Nephron (organoid): ENCODE results near the gene BTD.

Experiments used
- H3K27ac Mint-ChIP-seq, 3 experiments: 2 replicates each; pipeline ENCODE4 v1.8.0; 2020; ENCODE audit warnings: mixed read lengths in 3 of 3, mild to moderate bottlenecking in 2 of 3, moderate library complexity in 1 of 3
- H3K27me3 Mint-ChIP-seq: 2 replicates; pipeline ENCODE4 v1.8.0; 2021; ENCODE audit warnings: low read depth, mild to moderate bottlenecking, moderate library complexity, mixed read lengths
- H3K36me3 Mint-ChIP-seq: 2 replicates; pipeline ENCODE4 v1.8.0; 2020; ENCODE audit warnings: low read depth, mixed read lengths
- H3K4me1 Mint-ChIP-seq: 2 replicates; pipeline ENCODE4 v1.8.0; 2020; ENCODE audit warnings: mixed read lengths
- H3K4me3 Mint-ChIP-seq, 3 experiments: 2 replicates each; pipeline ENCODE4 v1.8.0; 2020; ENCODE audit warnings: mild to moderate bottlenecking in 3 of 3, mixed read lengths in 3 of 3, moderate library complexity in 2 of 3
- H3K9me3 Mint-ChIP-seq: 2 replicates; pipeline ENCODE4 v1.8.0; 2020; ENCODE audit warnings: mixed read lengths
- CTCF ChIP-seq, 3 experiments: fragments of 200-600 bp; sonication (generic); IDR thresholded peaks; one replicate each; pipeline ENCODE4 v1.5.0; 2021; ENCODE audit warnings: antibody characterized with exemption in 3 of 3; ENCODE audit not compliant: unreplicated experiment in 3 of 3

BTD gene

DNA sequence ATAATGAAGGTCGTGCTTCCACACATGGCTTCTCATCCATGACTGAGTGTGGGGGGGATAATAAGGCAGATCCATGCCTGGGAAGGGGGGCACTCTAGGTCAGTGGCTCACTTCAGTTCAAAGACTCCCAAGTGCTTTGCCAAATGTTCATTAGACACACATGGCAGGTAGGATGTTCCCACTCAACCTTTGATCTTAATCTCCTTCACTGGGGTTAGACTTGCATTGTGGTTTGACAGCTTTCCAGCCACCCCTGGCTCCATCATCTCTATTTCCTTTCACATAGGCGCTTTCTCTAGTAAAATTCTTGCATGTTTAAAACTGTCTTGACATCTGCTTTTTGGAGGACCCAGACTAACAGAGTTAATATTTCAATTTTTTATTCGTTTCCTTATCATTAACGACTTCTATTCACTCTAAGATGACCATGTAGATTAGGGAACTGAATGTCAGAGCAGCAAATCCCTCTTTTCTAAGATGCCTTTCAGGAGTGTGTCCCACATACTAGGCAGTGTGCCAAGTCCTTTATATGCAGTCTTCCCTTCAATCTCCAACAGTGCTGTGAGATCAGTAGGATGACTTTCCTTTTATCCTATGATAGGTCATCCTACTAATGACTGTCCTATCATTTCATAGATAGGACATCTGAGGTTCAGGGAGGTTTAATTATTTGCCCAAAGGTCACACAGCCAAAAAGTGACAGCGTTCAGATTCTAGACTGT, 57.9 kb downstream of the BTD start:
- TF ChIP-seq CTCF (IDR thresholded peaks at IDR 0.05; ENCODE audit: unreplicated experiment in 3 of 3), result no peak

GRCh38 chr3:15660055-15660935, 58.8 kb downstream of the BTD start:
- Mint-ChIP-seq H3K36me3 (peaks cover 5% of the 10 kb centered on the region), H3K27me3 (no peaks in the 10 kb centered on the region), H3K4me3 (no peak overlapping the region), H3K27ac (peak overlapping the region in 2 of 3 experiments; percentile 1 to 20), H3K9me3 (peaks cover 15% of the 10 kb centered on the region), H3K4me1 (peaks cover 28% of the 10 kb centered on the region)
- TF ChIP-seq CTCF (IDR thresholded peaks at IDR 0.05; ENCODE audit: unreplicated experiment in 3 of 3), result no peak

More for the DNA sequence above, 57.9 kb downstream of the BTD start:
- peaks cover 15% of the 10 kb centered on the region for H3K9me3 Mint-ChIP-seq
- H3K27me3 Mint-ChIP-seq, result no peaks in the 10 kb centered on the region
- no peak overlapping the region for H3K27ac Mint-ChIP-seq
- peaks cover 28% of the 10 kb centered on the region for H3K4me1 Mint-ChIP-seq
- H3K36me3 Mint-ChIP-seq, result no peaks in the 10 kb centered on the region
- H3K4me3 Mint-ChIP-seq, result no peak overlapping the region

DNA sequence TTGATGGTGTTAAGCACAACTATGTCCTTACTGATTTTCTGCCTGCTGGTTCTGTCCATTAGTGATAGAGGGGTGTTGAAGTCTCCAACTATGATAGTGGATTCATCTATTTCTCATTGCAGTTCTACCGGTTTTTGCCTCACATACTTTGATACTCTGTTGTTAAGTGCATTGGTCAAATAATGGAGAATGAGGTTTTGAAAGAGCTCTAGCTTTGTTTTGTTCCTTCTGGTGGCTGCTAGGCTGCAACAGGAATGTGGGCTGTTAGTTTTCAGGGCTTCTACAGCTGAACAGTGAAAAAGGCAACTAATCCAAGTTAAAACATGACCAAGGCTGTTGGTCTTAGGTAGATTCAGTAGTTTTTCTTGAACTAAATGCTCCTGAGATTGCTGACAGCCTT, 62.6 kb downstream of the BTD start:
- no peak for TF ChIP-seq CTCF (IDR thresholded peaks at IDR 0.05; ENCODE audit: unreplicated experiment in 3 of 3)
- no peaks in the 10 kb centered on the region for H3K27me3 Mint-ChIP-seq
- H3K9me3 Mint-ChIP-seq, result peaks cover 6% of the 10 kb centered on the region
- H3K27ac Mint-ChIP-seq, result no peak overlapping the region
- no peak overlapping the region for H3K4me3 Mint-ChIP-seq
- peaks cover 25% of the 10 kb centered on the region for H3K4me1 Mint-ChIP-seq
- H3K36me3 Mint-ChIP-seq, result peaks cover 22% of the 10 kb centered on the region

DNA sequence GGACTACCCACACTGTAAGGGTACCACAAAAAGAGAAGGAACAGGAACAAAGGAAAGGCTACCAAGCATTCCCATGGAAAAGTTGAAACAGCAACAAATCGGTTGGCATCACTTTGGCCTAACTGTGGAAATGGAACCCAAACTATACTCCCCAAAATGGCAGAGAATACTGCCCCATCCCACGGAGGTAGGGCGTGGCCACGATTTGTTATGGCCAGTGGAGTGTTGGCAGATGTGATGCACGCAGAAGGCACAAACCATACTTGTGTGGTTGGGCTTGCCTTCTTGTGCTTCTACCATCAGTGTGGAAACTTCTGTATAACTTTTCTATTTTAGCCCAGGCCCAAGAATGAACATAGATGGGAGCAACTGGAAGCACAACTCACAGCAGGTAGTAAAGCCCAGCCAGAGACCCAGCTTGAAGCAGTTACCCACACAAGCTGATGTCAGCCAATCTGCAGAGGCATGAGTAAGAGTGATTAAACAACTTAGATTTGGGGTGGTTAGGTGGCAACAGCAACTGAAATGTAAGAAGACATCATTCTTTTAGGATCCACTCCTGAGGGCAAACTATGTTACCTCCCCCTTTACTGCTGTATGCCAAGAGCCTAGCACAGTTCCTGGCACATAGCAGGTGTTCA, 64.1 kb downstream of the BTD start:
- no peak overlapping the region for H3K27ac Mint-ChIP-seq
- TF ChIP-seq CTCF (IDR thresholded peaks at IDR 0.05; ENCODE audit: unreplicated experiment in 3 of 3), result no peak
- H3K36me3 Mint-ChIP-seq, result peaks cover 30% of the 10 kb centered on the region
- H3K4me3 Mint-ChIP-seq, result no peak overlapping the region
- H3K9me3 Mint-ChIP-seq, result peaks cover 6% of the 10 kb centered on the region
- peaks cover 14% of the 10 kb centered on the region for H3K4me1 Mint-ChIP-seq
- H3K27me3 Mint-ChIP-seq, result no peaks in the 10 kb centered on the region

DNA sequence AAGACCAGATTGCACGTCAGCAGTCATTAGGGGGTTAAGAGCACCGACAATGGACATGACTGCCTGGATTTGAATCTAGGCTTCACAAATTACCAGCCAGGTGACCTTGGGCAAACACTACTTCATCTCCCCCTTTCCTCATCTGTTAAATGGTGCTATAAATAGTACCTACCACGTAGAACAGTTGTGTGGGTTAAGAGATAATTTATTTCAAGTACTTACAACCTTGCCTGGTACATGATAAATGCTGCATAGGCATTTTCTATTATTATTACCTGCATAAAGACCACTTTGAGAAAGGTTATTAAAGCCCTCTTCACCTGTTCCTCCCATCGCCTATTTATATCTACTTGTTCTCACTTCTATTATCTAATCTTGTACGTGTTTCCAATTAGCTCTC, 64.7 kb downstream of the BTD start:
- no peak for TF ChIP-seq CTCF (IDR thresholded peaks at IDR 0.05; ENCODE audit: unreplicated experiment in 3 of 3)
- peaks cover 14% of the 10 kb centered on the region for H3K4me1 Mint-ChIP-seq
- no peaks in the 10 kb centered on the region for H3K27me3 Mint-ChIP-seq
- peaks cover 35% of the 10 kb centered on the region for H3K36me3 Mint-ChIP-seq
- H3K9me3 Mint-ChIP-seq, result peaks cover 6% of the 10 kb centered on the region
- H3K27ac Mint-ChIP-seq, result no peak overlapping the region
- no peak overlapping the region for H3K4me3 Mint-ChIP-seq
